Erythroblast (primary cell): ENCODE measurements around the gene PRM2.

ENCODE experiments used
- GATA1 ChIP-seq: IDR thresholded peaks from 2 replicates; pipeline ENCODE4 v1.6.1; 2011; ENCODE audit warnings: low read depth, mild to moderate bottlenecking, control low read depth, low read length, moderate library complexity
- POLR2A ChIP-seq: IDR thresholded peaks from 2 replicates; pipeline ENCODE4 v1.6.1; 2011; ENCODE audit warnings: mild to moderate bottlenecking, low read length

DNA sequence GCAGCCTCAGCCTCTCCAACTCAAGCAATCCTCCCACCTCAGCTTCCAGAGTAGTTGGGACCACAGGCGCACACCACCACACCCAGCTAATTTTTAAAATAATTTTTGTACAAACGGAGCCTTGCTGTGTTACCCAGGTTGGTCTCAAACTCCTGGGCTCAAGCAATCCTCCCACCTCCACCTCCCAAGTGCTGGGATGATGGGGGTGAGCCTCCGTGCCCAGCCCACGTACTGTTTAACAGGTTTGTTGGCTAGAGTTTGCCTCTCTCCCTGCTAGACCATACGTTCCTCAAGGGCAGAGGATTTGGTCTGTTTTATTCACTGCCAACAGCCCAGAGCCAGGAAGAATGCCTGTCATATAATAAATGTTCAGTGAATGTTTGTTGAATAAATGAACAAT lies 46.8 kb downstream of the PRM2 start:
- TF ChIP-seq POLR2A (no peak), GATA1 (no peak)
